Measurements from ENCODE around the gene SMIM11.

DNA sequence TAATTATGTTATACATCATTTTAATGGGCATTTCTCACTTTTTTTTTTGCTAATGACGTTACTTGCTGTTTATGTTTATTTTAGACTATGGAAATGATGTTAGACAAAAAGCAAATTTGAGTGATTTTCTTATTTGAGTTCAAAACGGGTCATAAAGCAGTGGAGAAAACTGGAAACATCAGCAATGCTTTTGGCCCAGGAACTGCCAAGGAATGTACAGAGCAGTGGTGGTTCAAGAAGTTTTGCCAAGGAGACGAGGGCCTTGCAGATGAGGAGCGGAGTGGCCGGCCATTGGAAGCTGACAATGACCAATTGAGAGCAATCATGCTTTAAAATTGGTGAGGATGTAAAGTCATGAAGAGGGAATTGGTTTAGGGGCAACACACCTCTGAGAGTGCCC lies 43.6 kb upstream of the SMIM11 start:
- TF ChIP-seq, protein P1, sequence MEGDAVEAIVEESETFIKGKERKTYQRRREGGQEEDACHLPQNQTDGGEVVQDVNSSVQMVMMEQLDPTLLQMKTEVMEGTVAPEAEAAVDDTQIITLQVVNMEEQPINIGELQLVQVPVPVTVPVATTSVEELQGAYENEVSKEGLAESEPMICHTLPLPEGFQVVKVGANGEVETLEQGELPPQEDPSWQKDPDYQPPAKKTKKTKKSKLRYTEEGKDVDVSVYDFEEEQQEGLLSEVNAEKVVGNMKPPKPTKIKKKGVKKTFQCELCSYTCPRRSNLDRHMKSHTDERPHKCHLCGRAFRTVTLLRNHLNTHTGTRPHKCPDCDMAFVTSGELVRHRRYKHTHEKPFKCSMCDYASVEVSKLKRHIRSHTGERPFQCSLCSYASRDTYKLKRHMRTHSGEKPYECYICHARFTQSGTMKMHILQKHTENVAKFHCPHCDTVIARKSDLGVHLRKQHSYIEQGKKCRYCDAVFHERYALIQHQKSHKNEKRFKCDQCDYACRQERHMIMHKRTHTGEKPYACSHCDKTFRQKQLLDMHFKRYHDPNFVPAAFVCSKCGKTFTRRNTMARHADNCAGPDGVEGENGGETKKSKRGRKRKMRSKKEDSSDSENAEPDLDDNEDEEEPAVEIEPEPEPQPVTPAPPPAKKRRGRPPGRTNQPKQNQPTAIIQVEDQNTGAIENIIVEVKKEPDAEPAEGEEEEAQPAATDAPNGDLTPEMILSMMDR (IDR thresholded peaks at IDR 0.05): no peak
- TF ChIP-seq POLR2A (IDR thresholded peaks at IDR 0.05): no peak
- no peak for TF ChIP-seq POLR2AphosphoS5 (IDR thresholded peaks at IDR 0.05)

All from gastroesophageal sphincter (tissue), 3 donors.